ENCODE results near the gene DAB1. TPM values are rescaled to one million over a fixed set of nuclear protein-coding genes. Genes with fewer than 3 reads are reported as not detected.

Gene DAB1
- total RNA-seq, 2 experiments from 2014 or later, result 0.52 to 0.61 TPM

DNA sequence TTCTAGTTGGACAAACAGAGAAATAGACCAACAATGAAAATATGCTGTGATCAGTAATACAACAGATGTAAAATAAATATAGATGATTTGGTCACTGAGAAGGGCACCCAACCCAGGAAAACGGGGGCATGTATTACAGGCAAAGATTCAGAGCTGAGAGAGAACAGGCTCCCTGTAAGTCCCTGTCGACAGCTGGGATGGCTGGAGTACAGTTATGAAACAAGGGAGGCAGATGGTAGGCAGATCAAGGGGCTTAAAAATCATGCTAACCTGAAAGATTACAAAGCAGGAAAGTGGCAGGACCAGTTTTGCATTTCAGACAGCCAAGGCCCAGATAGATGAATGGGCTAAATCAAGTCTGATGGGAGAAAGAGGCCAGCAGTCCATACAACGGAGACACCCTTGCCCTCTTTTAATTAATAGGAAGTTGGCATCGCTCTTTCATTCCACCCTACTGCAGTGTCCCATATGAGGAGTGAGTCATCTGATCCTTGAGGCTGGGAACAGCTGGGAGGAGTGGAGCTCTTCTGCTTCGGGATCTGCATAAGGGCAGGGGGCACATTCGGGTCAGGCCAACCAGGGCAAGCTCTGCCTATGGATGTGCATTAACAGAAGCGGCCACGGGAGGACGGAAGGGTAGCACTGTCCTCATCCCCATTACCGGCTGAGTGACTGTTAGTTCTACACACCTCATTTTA, 171.1 kb downstream of the DAB1 start:
- no peaks in the 10 kb centered on the region for H3K9me3 Mint-ChIP-seq
- no peaks in the 10 kb centered on the region for H3K27me3 ChIP-seq (ENCODE audit: control insufficient read depth in 1 of 2, insufficient read depth in 2 of 2, low read length in 2 of 2)
- H3K27ac Mint-ChIP-seq, result no peak overlapping the region
- ChIA-PET CTCF (no interaction called here), POLR2A (no interaction called here)
- no peak overlapping the region for H3K4me3 Mint-ChIP-seq
- no peak overlapping the region for H3K4me3 ChIP-seq (ENCODE audit: low read length)
- H3K36me3 Mint-ChIP-seq (ENCODE audit: low read depth), result no peaks in the 10 kb centered on the region
- H3K4me1 Mint-ChIP-seq (ENCODE audit: low read depth), result no peaks in the 10 kb centered on the region
- no peak overlapping the region for H3K27ac ChIP-seq (ENCODE audit: low read depth in 1 of 2, low read length in 2 of 2)
- no peak for ATAC-seq (ENCODE audit: poor library complexity)
- peaks cover 0 to 3% of the 10 kb centered on the region in 2 experiments for H3K9me3 ChIP-seq (ENCODE audit: control insufficient read depth in 1 of 2, insufficient read depth in 1 of 2, low read length in 2 of 2)
- no peaks in the 10 kb centered on the region for H3K27me3 Mint-ChIP-seq
- no peak for DNase-seq
- H3K4me1 ChIP-seq (ENCODE audit: insufficient read depth, low read length), result no peaks in the 10 kb centered on the region
- TF ChIP-seq, protein P1, sequence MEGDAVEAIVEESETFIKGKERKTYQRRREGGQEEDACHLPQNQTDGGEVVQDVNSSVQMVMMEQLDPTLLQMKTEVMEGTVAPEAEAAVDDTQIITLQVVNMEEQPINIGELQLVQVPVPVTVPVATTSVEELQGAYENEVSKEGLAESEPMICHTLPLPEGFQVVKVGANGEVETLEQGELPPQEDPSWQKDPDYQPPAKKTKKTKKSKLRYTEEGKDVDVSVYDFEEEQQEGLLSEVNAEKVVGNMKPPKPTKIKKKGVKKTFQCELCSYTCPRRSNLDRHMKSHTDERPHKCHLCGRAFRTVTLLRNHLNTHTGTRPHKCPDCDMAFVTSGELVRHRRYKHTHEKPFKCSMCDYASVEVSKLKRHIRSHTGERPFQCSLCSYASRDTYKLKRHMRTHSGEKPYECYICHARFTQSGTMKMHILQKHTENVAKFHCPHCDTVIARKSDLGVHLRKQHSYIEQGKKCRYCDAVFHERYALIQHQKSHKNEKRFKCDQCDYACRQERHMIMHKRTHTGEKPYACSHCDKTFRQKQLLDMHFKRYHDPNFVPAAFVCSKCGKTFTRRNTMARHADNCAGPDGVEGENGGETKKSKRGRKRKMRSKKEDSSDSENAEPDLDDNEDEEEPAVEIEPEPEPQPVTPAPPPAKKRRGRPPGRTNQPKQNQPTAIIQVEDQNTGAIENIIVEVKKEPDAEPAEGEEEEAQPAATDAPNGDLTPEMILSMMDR (IDR thresholded peaks at IDR 0.05), result no peak
- no peaks in the 10 kb centered on the region for H3K36me3 ChIP-seq (ENCODE audit: insufficient read depth, low read length)
- intact Hi-C loops (cut with DNase I, micrococcal nuclease), result no loop called here

DNA sequence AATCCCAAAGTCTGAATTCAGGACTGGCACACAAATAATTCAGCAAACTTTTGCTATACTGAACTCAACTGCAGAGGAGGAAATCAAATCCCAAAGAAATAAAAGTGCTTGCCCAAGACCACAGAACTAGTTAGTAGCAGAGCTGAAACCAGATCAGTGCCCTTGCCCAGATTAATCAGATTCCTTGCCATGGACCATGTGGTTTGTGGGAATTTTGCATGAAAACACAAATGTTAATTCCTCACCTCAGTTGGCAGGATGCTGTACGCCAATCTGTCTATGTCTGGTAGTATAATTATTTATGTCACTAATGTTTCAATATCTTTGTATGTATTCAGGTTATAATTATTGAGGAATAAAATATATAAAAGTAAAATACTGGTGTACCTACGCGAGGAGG, 173.8 kb downstream of the DAB1 start:
- POLR2A ChIA-PET, result no interaction called here
- H3K4me1 ChIP-seq (ENCODE audit: insufficient read depth, low read length), result no peaks in the 10 kb centered on the region
- H3K4me3 Mint-ChIP-seq, result no peak overlapping the region
- H3K27me3 Mint-ChIP-seq, result no peaks in the 10 kb centered on the region
- H3K27me3 ChIP-seq (ENCODE audit: control insufficient read depth in 1 of 2, insufficient read depth in 2 of 2, low read length in 2 of 2), result no peaks in the 10 kb centered on the region
- CTCF ChIA-PET, result no interaction called here
- H3K27ac Mint-ChIP-seq, result no peak overlapping the region
- H3K4me3 ChIP-seq (ENCODE audit: low read length), result no peak overlapping the region
- peaks cover 0 to 8% of the 10 kb centered on the region in 2 experiments for H3K9me3 ChIP-seq (ENCODE audit: control insufficient read depth in 1 of 2, insufficient read depth in 1 of 2, low read length in 2 of 2)
- intact Hi-C loops (cut with DNase I, micrococcal nuclease), result no loop called here
- peaks cover under 1% of the 10 kb centered on the region for H3K9me3 Mint-ChIP-seq
- DNase-seq (no peak), ATAC-seq (ENCODE audit: poor library complexity) (no peak)
- H3K27ac ChIP-seq (ENCODE audit: low read depth in 1 of 2, low read length in 2 of 2), result no peak overlapping the region
- H3K36me3 ChIP-seq (ENCODE audit: insufficient read depth, low read length), result no peaks in the 10 kb centered on the region
- H3K36me3 Mint-ChIP-seq (ENCODE audit: low read depth), result no peaks in the 10 kb centered on the region
- TF ChIP-seq, protein P1 (IDR thresholded peaks at IDR 0.05), result no peak
- H3K4me1 Mint-ChIP-seq (ENCODE audit: low read depth), result no peaks in the 10 kb centered on the region

DNA sequence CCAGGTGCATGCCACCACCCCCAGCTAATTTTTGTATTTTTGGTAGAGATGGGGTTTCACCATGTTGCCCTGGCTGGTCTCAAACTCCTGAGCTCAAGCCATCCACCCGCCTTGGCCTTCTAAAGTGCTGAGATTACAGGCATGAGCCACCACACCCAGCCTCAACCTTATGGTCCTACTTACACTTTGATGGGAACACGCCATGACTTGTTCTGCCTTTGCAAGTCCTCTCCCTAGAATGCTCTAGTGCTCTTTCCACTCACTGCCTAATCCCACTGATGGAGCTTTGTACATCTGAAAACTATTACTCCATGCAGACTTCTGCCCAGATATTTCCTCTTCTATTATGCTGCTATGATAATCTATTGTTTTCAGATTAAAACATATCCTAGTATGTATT, 174.3 kb downstream of the DAB1 start:
- POLR2A ChIA-PET, result no interaction called here
- ATAC-seq (ENCODE audit: poor library complexity), result no peak

More for the DNA sequence above, 174.3 kb downstream of the DAB1 start:
- no peak for DNase-seq
- CTCF ChIA-PET, result no interaction called here
- Histone ChIP-seq H3K27ac (ENCODE audit: low read depth in 1 of 2, low read length in 2 of 2) (no peak overlapping the region), H3K4me1 (ENCODE audit: insufficient read depth, low read length) (no peaks in the 10 kb centered on the region), H3K27me3 (ENCODE audit: control insufficient read depth in 1 of 2, insufficient read depth in 2 of 2, low read length in 2 of 2) (no peaks in the 10 kb centered on the region), H3K9me3 (ENCODE audit: control insufficient read depth in 1 of 2, insufficient read depth in 1 of 2, low read length in 2 of 2) (peaks cover 0 to 8% of the 10 kb centered on the region in 2 experiments), H3K36me3 (ENCODE audit: insufficient read depth, low read length) (no peaks in the 10 kb centered on the region), H3K4me3 (ENCODE audit: low read length) (no peak overlapping the region)
- peaks cover 5% of the 10 kb centered on the region for H3K9me3 Mint-ChIP-seq
- intact Hi-C loops (cut with DNase I, micrococcal nuclease), result no loop called here
- no peaks in the 10 kb centered on the region for H3K27me3 Mint-ChIP-seq
- no peak overlapping the region for H3K27ac Mint-ChIP-seq
- TF ChIP-seq, protein P1 (IDR thresholded peaks at IDR 0.05), result no peak
- no peak overlapping the region for H3K4me3 Mint-ChIP-seq
- H3K36me3 Mint-ChIP-seq (ENCODE audit: low read depth), result no peaks in the 10 kb centered on the region
- H3K4me1 Mint-ChIP-seq (ENCODE audit: low read depth), result no peaks in the 10 kb centered on the region

All from CD4-positive, alpha-beta T cell (primary cell).